ENCODE results near the gene VKORC1. TPM values are rescaled to one million over a fixed set of nuclear protein-coding genes. Genes with fewer than 3 reads are reported as not detected.

Gene VKORC1
- polyA plus RNA-seq, 3 donors, result 59.2 to 113 (median 91.2) TPM

GRCh38 chr16:31113121-31114120 is 18.8 kb upstream of the VKORC1 start:
- Histone ChIP-seq H3K4me2 (replicated peaks; ENCODE audit: extremely low read depth, low read length, poor library complexity, severe bottlenecking) (peak overlapping the region; percentile 64), H3K9ac (ENCODE audit: insufficient read depth, low read length, poor library complexity, severe bottlenecking) (no peak overlapping the region)
- intact Hi-C loops (cut with micrococcal nuclease), result loop anchor here (2.0 to 10.0 kb wide), 4 partner anchors 29 to 761 kb away; partner anchors contain the start of genes FUS (in 1 of the 2) and ZNF267 (in 1 of the 2)

More at GRCh38 chr16:31113121-31114120, 18.8 kb upstream of the VKORC1 start:
- Mint-ChIP-seq H3K27ac (peak overlapping the region; percentile 94 to 100 (median 98)), H3K4me3 (peak overlapping the region; percentile 45 to 65), H3K4me1 (peaks cover 67% of the 10 kb centered on the region), H3K27me3 (ENCODE audit: low read depth in 3 of 3) (peaks cover 0 to 2% (median 0%) of the 10 kb centered on the region in 3 donors), H3K36me3 (peaks cover 36 to 42% of the 10 kb centered on the region in 2 donors), H3K9me3 (peaks cover 0 to 3% (median 0%) of the 10 kb centered on the region in 7 donors)
- H3K4me1 ChIP-seq (ENCODE audit: control insufficient read depth in 1 of 2, insufficient read depth in 2 of 2, low read length in 2 of 2), result peaks cover 70 to 80% of the 10 kb centered on the region in 2 donors
- peaks cover 8% of the 10 kb centered on the region for H4K20me1 ChIP-seq (ENCODE audit: insufficient read depth, low read length)
- peak; percentile 77 to 95 (median 87) for DNase-seq
- peak overlapping the region; percentile 89 to 98 for H3K27ac ChIP-seq (ENCODE audit: low read depth in 1 of 2, low read length in 2 of 2)
- no peaks in the 10 kb centered on the region for H3K9me3 ChIP-seq (replicated peaks in 1 of 2; ENCODE audit: control insufficient read depth in 1 of 2, insufficient read depth in 1 of 2, low read length in 2 of 2)
- TF ChIP-seq CTCF (IDR thresholded peaks at IDR 0.05), result no peak
- H3K27me3 ChIP-seq (ENCODE audit: control insufficient read depth in 2 of 2, insufficient read depth in 2 of 2, low read length in 2 of 2), result no peaks in the 10 kb centered on the region
- peaks cover 55% of the 10 kb centered on the region for H3K79me2 ChIP-seq (ENCODE audit: insufficient read depth, low read length)
- H3K36me3 ChIP-seq (replicated peaks in 1 of 2; ENCODE audit: control insufficient read depth in 1 of 2, insufficient read depth in 2 of 2, low read length in 2 of 2), result peaks cover 34 to 38% of the 10 kb centered on the region in 2 donors
- no peak overlapping the region for H2AFZ ChIP-seq (ENCODE audit: insufficient read depth, low read depth, low read length, poor library complexity, severe bottlenecking)
- H3K4me3 ChIP-seq (replicated peaks in 1 of 3; ENCODE audit: low read depth in 2 of 3, low read length in 3 of 3), result peak overlapping the region in 1 of 3 experiments; percentile 61
- WGBS (ENCODE audit: insufficient coverage), result 0% methylated on average over 2 of the region's 5 CpGs
